Measurements from ENCODE around the gene C1orf159.
A peak's percentile ranks its signal among the peaks of the same experiment; 100 is the strongest.

The C1orf159 gene

DNA sequence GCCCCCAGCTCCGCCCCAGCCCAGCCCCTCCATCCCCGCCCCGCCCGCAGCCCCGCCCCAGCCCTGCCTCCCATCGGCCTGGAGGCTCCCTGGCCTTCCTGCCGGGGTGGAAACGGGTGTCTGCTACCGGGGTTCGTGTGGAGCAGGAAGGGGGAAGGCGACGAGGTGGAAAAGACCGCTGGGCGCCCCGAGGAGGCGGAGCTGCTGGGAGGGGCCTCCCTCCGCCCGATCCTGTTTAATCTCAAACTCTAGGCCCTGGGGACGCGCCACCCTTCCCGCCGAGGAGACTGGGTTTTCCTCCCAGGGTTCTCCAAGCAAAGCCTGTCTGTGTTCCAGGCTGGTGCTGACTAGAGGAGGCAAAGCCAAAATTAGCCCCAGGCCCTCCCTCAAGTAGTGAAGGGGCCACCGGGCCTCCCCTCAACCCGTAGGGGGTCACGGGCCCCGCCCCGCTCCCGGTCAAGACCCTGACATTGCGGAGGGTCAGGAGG, 41.6 kb upstream of the C1orf159 start:
- Histone ChIP-seq H3K4me2 (ENCODE audit: insufficient read depth, low read length, poor library complexity, severe bottlenecking) (peak overlapping the region; percentile 97), H4K8ac (ENCODE audit: low read depth, low read length) (peak overlapping the region; percentile 82), H2AFZ (ENCODE audit: low read length) (peak overlapping the region; percentile 96), H2BK12ac (ENCODE audit: low read length) (no peak overlapping the region), H3K4ac (ENCODE audit: low read length) (peak overlapping the region; percentile 99), H3K79me1 (ENCODE audit: low read depth, low read length) (peaks cover 1% of the 10 kb centered on the region), H3K18ac (ENCODE audit: low read length) (peak overlapping the region; percentile 98), H4K91ac (ENCODE audit: low read depth, low read length, poor library complexity) (peak overlapping the region; percentile 85), H3K14ac (ENCODE audit: low read length) (peak overlapping the region; percentile 99), H3K4me1 (ENCODE audit: control insufficient read depth in 2 of 2, insufficient read depth in 1 of 2, low read depth in 1 of 2, low read length in 2 of 2) (peaks cover 5 to 16% of the 10 kb centered on the region in 2 donors), H3K27me3 (ENCODE audit: control insufficient read depth in 3 of 3, insufficient read depth in 3 of 3, low read depth in 1 of 3, low read length in 3 of 3) (no peaks in the 10 kb centered on the region), H2BK15ac (ENCODE audit: low read length) (peak overlapping the region; percentile 99), H3K9me3 (replicated peaks in 1 of 2; ENCODE audit: control insufficient read depth in 2 of 2, insufficient read depth in 1 of 2, low read depth in 1 of 2, low read length in 2 of 2) (peaks cover 3 to 7% of the 10 kb centered on the region in 2 donors), H2BK5ac (ENCODE audit: low read length) (peak overlapping the region; percentile 98), H2BK120ac (ENCODE audit: low read depth, low read length) (peak overlapping the region; percentile 98), H3K23ac (ENCODE audit: low read depth, low read length, poor library complexity) (peak overlapping the region; percentile 93), H3K9ac (ENCODE audit: low read depth, low read length, poor library complexity) (peak overlapping the region; percentile 77), H3K4me3 (ENCODE audit: low read length in 2 of 2) (peak overlapping the region in 1 of 2 donors; percentile 81), H3K27ac (replicated peaks; ENCODE audit: low read length) (peak overlapping the region; percentile 79), H3K36me3 (replicated peaks in 1 of 2; ENCODE audit: control insufficient read depth in 2 of 2, insufficient read depth in 2 of 2, low read length in 2 of 2) (no peaks in the 10 kb centered on the region), H2AK5ac (ENCODE audit: low read depth, low read length) (peak overlapping the region; percentile 100)
- peak; percentile 51 for DNase-seq (ENCODE audit: low spot score)
- no CpG with 5 or more reads among the region's 29 CpGs for WGBS, 2 donors (ENCODE audit: extremely low coverage in 2 of 2, insufficient read length in 2 of 2, insufficient replicate concordance in 1 of 2)

DNA sequence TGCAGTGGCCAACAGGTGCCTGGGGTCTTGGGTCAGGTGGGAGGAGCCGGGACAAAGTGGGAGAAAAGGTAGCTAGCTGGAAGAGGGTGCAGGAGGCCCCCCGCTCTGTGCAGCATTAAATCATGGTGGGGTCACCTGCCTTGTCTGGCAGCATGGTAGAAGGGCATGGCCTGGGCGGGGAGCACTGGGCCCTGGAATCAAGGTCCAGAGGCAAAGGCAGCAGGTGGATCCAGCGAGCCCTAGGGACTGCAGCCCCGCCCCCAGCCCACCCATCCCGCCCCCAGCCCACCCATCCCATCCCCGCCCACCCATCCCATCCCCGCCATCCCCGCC, 41.1 kb upstream of the C1orf159 start:
- no peak overlapping the region for H4K91ac ChIP-seq (ENCODE audit: low read depth, low read length, poor library complexity)
- no peak overlapping the region for H3K27ac ChIP-seq (replicated peaks; ENCODE audit: low read length)
- no peak overlapping the region for H2BK12ac ChIP-seq (ENCODE audit: low read length)
- peak overlapping the region; percentile 43 for H4K8ac ChIP-seq (ENCODE audit: low read depth, low read length)
- H3K14ac ChIP-seq (ENCODE audit: low read length): peak overlapping the region; percentile 56
- no peak overlapping the region for H3K4me3 ChIP-seq (ENCODE audit: low read length in 2 of 2)
- peaks cover 5 to 12% of the 10 kb centered on the region in 2 donors for H3K4me1 ChIP-seq (ENCODE audit: control insufficient read depth in 2 of 2, insufficient read depth in 1 of 2, low read depth in 1 of 2, low read length in 2 of 2)
- peaks cover 3 to 7% of the 10 kb centered on the region in 2 donors for H3K9me3 ChIP-seq (replicated peaks in 1 of 2; ENCODE audit: control insufficient read depth in 2 of 2, insufficient read depth in 1 of 2, low read depth in 1 of 2, low read length in 2 of 2)
- peak overlapping the region; percentile 85 for H3K23ac ChIP-seq (ENCODE audit: low read depth, low read length, poor library complexity)
- WGBS, 2 donors (ENCODE audit: extremely low coverage in 2 of 2, insufficient read length in 2 of 2, insufficient replicate concordance in 1 of 2): no CpG with 5 or more reads among the region's 9 CpGs
- peak overlapping the region; percentile 98 for H2AK5ac ChIP-seq (ENCODE audit: low read depth, low read length)
- no peak overlapping the region for H3K4me2 ChIP-seq (ENCODE audit: insufficient read depth, low read length, poor library complexity, severe bottlenecking)
- no peaks in the 10 kb centered on the region for H3K27me3 ChIP-seq (ENCODE audit: control insufficient read depth in 3 of 3, insufficient read depth in 3 of 3, low read depth in 1 of 3, low read length in 3 of 3)
- H3K9ac ChIP-seq (ENCODE audit: low read depth, low read length, poor library complexity): no peak overlapping the region
- peak overlapping the region; percentile 76 for H3K4ac ChIP-seq (ENCODE audit: low read length)
- no peaks in the 10 kb centered on the region for H3K36me3 ChIP-seq (replicated peaks in 1 of 2; ENCODE audit: control insufficient read depth in 2 of 2, insufficient read depth in 2 of 2, low read length in 2 of 2)
- peaks cover 1% of the 10 kb centered on the region for H3K79me1 ChIP-seq (ENCODE audit: low read depth, low read length)
- peak overlapping the region; percentile 94 for H3K18ac ChIP-seq (ENCODE audit: low read length)
- no peak overlapping the region for H2AFZ ChIP-seq (ENCODE audit: low read length)
- DNase-seq (ENCODE audit: low spot score): no peak
- H2BK15ac ChIP-seq (ENCODE audit: low read length): peak overlapping the region; percentile 85
- no peak overlapping the region for H2BK5ac ChIP-seq (ENCODE audit: low read length)
- no peak overlapping the region for H2BK120ac ChIP-seq (ENCODE audit: low read depth, low read length)

DNA sequence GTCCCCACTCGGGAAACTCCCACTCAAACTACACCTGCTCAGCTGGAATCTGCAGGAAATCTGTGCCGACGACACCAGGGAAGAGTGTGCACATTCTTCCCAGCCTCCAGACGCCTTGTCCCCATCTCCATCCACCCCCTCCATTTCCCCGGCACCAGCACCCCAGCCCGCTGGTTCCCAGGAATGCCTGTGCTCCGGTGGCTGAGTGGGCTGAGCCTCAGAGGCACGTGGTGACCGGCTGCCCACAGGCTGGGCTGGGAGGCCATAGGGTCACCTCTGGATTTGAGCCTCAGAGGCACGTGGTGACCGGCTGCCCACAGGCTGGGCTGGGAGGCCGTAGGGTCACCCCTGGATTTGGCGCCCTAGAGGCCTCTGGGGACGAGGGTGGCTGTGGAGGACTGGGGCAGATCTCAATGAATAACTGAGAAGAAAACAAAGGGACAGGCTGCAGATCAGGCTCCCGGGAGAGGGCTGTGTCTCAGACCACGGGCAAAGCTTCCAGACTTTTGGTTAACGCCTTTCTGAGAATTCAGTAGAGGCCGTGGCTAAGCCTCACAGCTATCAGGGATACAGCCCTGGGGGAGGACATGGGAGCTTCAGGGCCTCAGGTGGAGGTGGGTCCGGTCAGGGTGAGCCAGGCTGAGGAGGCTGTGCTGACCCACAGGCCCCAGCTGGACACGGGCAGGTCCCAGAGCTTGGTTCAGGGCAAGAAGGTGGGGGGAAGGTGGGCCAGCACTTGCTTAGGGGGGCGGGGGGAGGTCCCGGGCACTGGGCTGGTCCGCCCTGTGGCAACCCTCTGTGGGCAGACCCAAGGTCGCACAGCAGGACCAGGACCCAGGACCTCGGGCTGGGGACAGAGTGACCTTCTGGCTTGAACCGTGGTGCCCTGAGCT, 40.5 kb upstream of the C1orf159 start:
- Histone ChIP-seq H3K9me3 (replicated peaks in 1 of 2; ENCODE audit: control insufficient read depth in 2 of 2, insufficient read depth in 1 of 2, low read depth in 1 of 2, low read length in 2 of 2) (peaks cover 3 to 7% of the 10 kb centered on the region in 2 donors), H3K79me1 (ENCODE audit: low read depth, low read length) (peaks cover 1% of the 10 kb centered on the region), H3K27me3 (ENCODE audit: control insufficient read depth in 3 of 3, insufficient read depth in 3 of 3, low read depth in 1 of 3, low read length in 3 of 3) (no peaks in the 10 kb centered on the region), H2AK5ac (ENCODE audit: low read depth, low read length) (peak overlapping the region; percentile 98), H3K36me3 (replicated peaks in 1 of 2; ENCODE audit: control insufficient read depth in 2 of 2, insufficient read depth in 2 of 2, low read length in 2 of 2) (no peaks in the 10 kb centered on the region), H3K14ac (ENCODE audit: low read length) (peak overlapping the region; percentile 56), H3K9ac (ENCODE audit: low read depth, low read length, poor library complexity) (no peak overlapping the region), H3K18ac (ENCODE audit: low read length) (peak overlapping the region; percentile 94), H2AFZ (ENCODE audit: low read length) (no peak overlapping the region), H3K4me2 (ENCODE audit: insufficient read depth, low read length, poor library complexity, severe bottlenecking) (no peak overlapping the region), H4K8ac (ENCODE audit: low read depth, low read length) (peak overlapping the region; percentile 43), H3K23ac (ENCODE audit: low read depth, low read length, poor library complexity) (peak overlapping the region; percentile 85), H3K4me1 (ENCODE audit: control insufficient read depth in 2 of 2, insufficient read depth in 1 of 2, low read depth in 1 of 2, low read length in 2 of 2) (peaks cover 5 to 12% of the 10 kb centered on the region in 2 donors), H3K27ac (replicated peaks; ENCODE audit: low read length) (no peak overlapping the region), H2BK120ac (ENCODE audit: low read depth, low read length) (no peak overlapping the region), H4K91ac (ENCODE audit: low read depth, low read length, poor library complexity) (no peak overlapping the region), H2BK5ac (ENCODE audit: low read length) (peak overlapping the region; percentile 53), H2BK15ac (ENCODE audit: low read length) (peak overlapping the region; percentile 85), H3K4me3 (ENCODE audit: low read length in 2 of 2) (peak overlapping the region in 1 of 2 donors; percentile 43), H2BK12ac (ENCODE audit: low read length) (no peak overlapping the region), H3K4ac (ENCODE audit: low read length) (peak overlapping the region; percentile 76)
- WGBS, 2 donors (ENCODE audit: extremely low coverage in 2 of 2, insufficient read length in 2 of 2, insufficient replicate concordance in 1 of 2): no CpG with 5 or more reads among the region's 26 CpGs
- no peak for DNase-seq (ENCODE audit: low spot score)

DNA sequence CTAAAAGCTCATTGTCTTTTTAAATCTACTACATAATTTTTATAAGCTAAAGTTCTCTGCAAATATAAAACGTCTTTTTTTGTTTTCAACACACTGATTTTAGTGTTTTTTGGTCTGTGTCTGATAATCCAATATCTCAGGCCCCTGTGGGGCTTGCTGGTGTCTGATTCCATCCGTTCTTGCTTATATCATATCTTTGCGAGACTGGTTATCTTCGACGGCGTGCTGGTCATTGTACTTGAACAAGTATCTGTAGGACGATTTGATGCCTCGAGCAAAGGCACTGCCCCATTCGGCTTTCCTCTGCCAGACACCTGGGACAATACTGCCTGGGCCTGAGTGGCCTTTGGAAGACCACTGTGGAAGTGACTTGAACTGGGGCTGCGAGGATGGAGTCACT, 39.4 kb upstream of the C1orf159 start:
- H3K4me3 ChIP-seq (ENCODE audit: low read length in 2 of 2): no peak overlapping the region
- no peak overlapping the region for H2AFZ ChIP-seq (ENCODE audit: low read length)
- H2BK12ac ChIP-seq (ENCODE audit: low read length): no peak overlapping the region
- H3K4ac ChIP-seq (ENCODE audit: low read length): no peak overlapping the region
- H3K36me3 ChIP-seq (replicated peaks in 1 of 2; ENCODE audit: control insufficient read depth in 2 of 2, insufficient read depth in 2 of 2, low read length in 2 of 2): no peaks in the 10 kb centered on the region
- H4K91ac ChIP-seq (ENCODE audit: low read depth, low read length, poor library complexity): no peak overlapping the region
- no peak overlapping the region for H2BK15ac ChIP-seq (ENCODE audit: low read length)
- H3K27ac ChIP-seq (replicated peaks; ENCODE audit: low read length): no peak overlapping the region
- no peak overlapping the region for H3K14ac ChIP-seq (ENCODE audit: low read length)
- no peak overlapping the region for H2AK5ac ChIP-seq (ENCODE audit: low read depth, low read length)
- H3K79me1 ChIP-seq (ENCODE audit: low read depth, low read length): peaks cover 1% of the 10 kb centered on the region
- H3K9ac ChIP-seq (ENCODE audit: low read depth, low read length, poor library complexity): no peak overlapping the region
- H3K4me1 ChIP-seq (ENCODE audit: control insufficient read depth in 2 of 2, insufficient read depth in 1 of 2, low read depth in 1 of 2, low read length in 2 of 2): peaks cover 5 to 12% of the 10 kb centered on the region in 2 donors
- no peak overlapping the region for H4K8ac ChIP-seq (ENCODE audit: low read depth, low read length)
- WGBS, 2 donors (ENCODE audit: extremely low coverage in 2 of 2, insufficient read length in 2 of 2, insufficient replicate concordance in 1 of 2): no CpG with 5 or more reads among the region's 10 CpGs
- no peak overlapping the region for H3K23ac ChIP-seq (ENCODE audit: low read depth, low read length, poor library complexity)
- no peak overlapping the region for H2BK120ac ChIP-seq (ENCODE audit: low read depth, low read length)
- peaks cover 3 to 7% of the 10 kb centered on the region in 2 donors for H3K9me3 ChIP-seq (replicated peaks in 1 of 2; ENCODE audit: control insufficient read depth in 2 of 2, insufficient read depth in 1 of 2, low read depth in 1 of 2, low read length in 2 of 2)
- no peak overlapping the region for H2BK5ac ChIP-seq (ENCODE audit: low read length)
- H3K27me3 ChIP-seq (ENCODE audit: control insufficient read depth in 3 of 3, insufficient read depth in 3 of 3, low read depth in 1 of 3, low read length in 3 of 3): no peaks in the 10 kb centered on the region
- H3K18ac ChIP-seq (ENCODE audit: low read length): no peak overlapping the region
- H3K4me2 ChIP-seq (ENCODE audit: insufficient read depth, low read length, poor library complexity, severe bottlenecking): no peak overlapping the region
- no peak for DNase-seq (ENCODE audit: low spot score)
